ENCODE measurements around the gene TRPV3.
A peak's percentile ranks its signal among the peaks of the same experiment; 100 is the strongest.

Gene TRPV3

DNA sequence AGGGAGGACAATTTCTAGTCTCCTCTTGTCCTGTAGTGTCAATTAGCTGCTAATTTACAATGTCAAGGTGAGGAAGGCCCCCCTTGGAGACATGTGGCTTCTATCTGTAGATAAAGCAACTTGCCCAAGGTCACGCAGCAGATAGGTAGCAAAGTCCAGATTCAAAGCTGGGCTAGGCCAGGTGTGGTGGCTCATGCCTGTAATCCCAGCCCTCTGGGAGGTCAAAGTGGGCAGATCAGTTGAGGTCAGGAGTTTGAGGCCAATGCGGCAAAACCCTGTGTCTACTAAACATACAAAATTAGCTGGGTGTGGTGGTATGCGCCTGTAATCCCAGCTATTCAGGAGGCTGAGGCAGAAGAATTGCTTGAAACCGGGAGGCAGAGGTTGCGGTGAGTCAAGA is 11.1 kb downstream of the TRPV3 start:
- DNase-seq (ENCODE audit: low read depth) = no peak

DNA sequence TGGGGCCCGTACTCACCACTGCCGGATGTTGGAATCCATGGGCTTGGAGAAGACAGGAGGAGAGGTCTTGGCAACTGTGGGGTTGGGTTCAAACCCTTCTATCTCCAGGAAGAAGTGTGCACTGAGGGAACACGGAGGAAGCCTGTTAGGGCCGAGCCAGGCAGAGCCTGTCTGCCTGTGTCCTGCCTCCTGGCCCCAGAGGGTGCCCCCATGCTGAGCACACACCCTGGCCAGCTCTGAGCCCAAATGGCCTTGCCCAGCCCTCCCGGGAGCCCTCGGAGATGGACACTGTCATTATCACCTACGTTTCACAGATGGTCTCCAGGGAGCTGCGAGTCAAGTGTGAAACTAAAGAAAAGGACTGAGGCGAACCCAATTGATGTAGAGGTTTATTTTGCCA is 12.5 kb downstream of the TRPV3 start:
- DNase-seq (ENCODE audit: low read depth) = no peak

DNA sequence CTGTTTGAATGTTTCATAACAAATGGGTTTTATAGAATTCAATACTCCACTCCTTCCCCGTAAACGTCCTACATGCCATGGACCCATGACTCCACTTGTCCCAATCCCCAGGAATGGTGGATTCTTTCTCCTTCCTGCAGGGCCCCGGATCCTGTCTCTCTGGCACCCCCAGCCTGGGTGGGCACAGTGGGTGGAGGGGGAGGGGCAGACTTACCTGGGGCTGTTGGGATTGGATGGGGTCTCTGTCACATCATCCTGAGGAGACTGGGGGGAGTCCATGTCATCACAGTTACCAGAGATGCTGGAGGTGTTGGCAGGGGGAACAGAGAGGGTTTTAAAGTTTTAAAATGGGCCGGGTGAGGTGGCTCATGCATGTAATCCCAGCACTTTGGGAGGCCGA is 13.2 kb downstream of the TRPV3 start:
- no peak for DNase-seq (ENCODE audit: low read depth)

DNA sequence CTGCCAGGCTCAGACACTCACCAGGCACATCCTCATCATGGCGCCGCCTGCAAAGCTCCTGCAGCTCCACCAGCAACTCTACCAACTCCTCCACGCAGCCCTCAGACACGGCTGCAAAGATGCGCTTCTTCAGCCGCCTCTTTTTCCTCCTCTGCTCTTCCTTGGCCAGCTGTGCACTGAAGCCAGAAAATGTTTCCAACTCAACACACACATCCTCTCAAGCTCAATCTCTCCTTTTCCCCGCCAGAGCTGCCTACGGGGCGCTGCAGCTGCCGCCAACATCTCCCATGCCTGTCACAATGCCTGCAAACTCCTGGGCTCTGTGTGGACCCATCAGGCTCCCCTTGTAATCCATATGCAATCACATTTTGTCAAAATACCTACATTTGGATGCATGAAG is 14.2 kb downstream of the TRPV3 start:
- no peak for DNase-seq (ENCODE audit: low read depth)

DNA sequence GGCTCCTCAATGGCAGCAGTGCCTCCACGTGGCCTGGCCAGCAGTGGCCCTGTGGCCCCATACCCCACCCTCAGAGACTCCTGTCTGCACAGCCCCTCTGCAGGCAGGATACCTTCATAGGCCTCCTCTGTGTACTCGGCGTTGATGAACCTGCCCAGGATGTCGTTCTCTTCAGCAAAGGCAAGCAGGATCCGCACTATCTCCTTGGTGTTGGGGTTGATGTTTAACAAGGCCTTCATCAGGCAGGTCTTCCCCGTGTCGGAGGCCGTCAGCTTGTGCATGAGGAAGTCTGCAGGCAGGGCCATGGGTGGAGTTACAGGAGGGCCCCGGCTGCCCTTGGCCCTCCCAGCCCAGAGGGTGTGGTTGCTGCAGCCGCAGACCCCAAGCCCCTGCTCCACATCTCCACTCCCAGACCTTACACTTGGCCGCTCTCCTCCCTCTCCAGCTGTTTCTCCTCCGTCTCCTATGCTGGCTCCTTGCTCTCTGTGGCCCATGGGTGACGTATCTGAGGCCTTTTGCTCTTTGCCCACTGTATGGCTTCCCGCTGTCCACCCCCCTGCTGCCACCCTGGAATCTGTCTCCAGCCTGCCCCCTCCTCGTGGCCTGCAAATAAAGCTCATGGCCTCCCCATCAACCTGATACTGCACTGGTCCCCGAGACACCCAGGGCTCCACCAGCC is 15.1 kb downstream of the TRPV3 start:
- no peak for DNase-seq (ENCODE audit: low read depth)

DNA sequence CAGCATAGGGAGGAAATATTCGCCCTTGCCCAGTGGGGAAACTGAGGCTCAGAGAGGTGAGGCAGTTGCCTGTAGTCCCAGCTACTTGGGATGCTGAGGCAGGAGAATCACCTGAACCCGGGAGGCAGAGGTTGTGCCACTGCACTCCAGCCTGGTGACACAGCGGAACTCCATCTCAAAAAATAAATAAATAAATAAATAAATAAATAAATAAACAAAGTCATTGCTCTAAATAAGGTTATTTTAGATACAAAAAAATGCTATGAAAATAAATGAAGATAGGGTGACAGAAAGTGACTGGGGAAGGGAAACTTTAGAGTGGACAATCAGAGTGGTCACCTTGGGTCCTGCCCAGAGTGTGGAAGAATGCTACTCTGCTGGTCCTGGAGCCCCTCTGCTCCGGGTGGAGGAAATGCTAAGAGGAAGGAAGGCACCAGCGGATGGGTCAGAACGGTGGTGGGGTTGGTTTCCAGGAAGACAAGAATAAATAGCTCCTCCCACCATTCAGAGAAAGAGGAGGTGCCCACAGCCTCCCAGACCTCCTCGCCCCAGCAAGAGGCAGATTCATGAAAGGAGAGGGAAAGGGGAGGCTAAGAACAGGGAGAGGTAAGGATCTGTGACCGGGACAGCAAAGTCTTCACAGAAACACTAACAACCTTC is 17.6 kb downstream of the TRPV3 start:
- no peak for DNase-seq (ENCODE audit: low read depth)

DNA sequence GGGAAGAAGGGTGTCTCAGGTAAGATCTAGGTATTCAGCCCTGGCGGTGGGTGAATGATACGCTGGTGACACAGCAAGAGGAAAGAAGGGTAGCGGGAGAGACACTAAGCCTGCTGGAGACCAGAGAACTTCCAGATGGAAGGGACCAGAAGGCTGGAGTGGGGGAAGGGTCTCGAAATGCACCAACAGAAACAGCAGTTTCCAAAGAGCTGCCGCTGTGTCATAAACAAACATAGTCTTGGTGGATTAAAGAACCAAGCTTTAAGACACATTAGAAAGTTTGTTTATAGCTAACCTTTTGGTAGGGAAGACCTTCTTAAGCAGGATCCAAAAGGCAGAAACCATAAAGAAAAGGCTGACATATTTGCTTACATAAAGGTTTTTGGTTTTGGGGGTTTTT is 20.9 kb downstream of the TRPV3 start:
- DNase-seq (ENCODE audit: low read depth) = no peak

DNA sequence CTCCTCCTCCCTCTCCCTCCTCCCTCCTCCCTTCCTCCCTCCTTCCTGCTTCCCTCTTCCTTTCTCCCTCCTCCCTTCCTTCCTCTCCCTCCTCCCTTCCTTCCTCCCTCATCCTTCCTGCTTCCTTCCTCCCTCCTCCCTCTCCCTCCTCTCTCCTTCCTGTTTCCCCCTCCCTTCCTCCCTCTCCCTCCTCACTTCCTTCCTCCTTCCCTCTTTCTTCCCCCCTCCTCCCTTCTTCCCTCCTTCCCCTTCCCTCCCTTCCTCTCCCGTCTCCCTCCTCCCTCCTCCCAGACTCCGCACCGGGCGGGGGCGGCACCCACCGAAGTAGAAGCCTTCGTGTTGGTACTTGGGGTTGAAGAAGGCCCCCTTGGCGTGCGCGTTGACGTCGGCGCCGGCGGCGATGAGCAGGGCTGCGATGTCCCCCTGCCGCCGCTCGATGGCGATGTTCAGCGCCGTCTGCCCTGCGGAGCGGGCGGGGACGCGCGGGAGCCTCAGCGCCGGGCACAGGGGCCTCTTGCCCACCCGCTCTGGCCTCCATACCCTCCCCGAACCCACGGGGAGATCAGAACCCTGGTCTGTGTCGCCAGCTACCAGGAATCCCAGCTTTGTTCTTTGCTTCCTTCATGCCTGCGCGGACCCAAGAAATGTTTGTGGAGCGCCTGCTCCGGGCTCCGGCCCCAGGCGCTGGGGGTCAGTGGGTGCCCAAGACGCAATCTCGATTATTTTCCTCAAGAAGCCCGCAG is 22.2 kb downstream of the TRPV3 start:
- DNase-seq (ENCODE audit: low read depth) = peak; percentile 45

DNA sequence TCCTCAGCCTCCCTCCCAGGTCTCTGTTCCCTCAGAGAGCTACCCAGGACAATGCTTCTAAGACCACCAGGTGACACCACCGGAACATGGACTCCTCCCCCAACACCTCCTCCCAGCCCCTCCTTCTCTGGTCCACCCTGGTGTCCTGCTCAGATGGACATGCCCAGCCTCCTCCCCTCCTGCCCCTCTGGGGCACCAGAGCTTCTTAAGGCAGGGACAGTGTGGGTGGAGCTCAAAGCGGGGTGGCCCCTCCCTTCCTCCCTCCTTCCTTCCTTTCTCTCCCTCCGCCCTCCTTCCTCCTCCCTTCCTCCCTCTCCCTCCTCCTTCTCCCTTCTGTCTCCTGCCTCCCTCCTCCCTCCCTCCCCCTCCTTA is 22.7 kb downstream of the TRPV3 start:
- DNase-seq (ENCODE audit: low read depth) = no peak

DNA sequence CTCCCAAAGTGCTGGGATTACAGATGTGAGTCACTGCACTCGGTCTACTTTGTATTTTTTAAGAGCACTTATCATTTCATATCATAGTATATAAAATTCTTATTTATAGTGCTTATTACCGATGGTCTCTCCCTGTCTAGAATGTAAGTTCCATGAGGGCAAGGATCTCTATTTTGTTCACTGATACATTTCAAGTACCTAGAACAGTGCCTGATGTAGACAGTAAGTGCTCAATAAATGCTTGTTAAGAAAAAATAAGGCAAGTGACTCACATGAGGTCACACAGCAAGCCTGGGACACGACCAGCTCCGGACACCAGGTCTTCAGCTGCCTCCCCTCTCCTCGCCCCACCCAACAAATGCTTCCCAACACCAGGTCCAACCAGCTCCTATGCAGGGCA is 23.9 kb downstream of the TRPV3 start:
- DNase-seq (ENCODE audit: low read depth) = no peak

DNA sequence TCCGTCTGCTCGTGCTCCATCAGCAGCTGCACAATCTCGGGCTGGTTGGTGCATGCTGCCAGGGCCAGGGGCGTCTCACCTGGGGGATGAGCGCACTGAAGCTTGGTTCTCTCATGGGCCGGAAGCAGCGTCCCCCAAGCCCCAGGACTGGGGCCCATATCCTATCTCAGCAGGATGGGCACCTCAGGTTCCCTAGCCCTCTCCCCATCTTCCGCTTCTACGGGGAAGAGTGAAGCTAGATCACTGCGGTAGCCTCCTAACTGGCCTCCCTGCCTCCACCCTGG is 24.8 kb downstream of the TRPV3 start:
- DNase-seq (ENCODE audit: low read depth) = no peak

DNA sequence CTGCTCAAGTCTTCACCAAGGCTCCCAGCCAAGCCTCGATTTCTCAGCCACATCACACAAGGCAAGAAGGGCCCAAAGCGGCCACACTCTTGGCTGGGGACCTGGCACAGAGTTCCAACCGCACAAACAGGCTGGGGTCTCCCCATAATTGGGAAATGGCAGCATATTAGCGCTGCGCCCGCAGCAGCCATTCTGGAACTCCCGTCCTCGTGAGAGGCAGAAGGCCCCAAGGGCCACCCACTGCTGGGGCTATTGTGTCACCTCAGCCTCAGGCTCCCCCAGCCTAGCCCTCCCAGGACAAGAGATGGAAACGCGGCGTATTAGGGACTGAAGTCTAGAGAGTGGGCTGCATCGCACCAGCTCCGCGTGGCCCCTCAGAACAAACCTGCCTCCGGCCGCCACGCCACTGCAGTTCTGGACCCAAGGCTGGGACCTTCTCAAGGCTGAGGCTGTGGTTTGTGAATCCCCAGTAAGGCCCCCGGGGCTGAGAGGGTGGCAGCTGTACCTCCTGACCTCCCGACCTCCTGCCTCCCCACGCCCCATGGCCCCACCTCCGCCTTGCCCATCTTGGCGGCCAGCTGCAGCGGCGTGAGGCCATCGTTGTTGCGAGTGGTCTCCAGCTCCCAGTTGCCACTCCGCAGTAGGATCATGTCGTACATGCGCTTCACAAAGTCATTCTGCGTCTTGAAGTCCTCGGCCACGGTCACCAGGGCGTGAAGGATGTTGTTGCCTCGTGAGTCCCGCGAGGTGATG is 25.3 kb downstream of the TRPV3 start:
- no peak for DNase-seq (ENCODE audit: low read depth)

DNA sequence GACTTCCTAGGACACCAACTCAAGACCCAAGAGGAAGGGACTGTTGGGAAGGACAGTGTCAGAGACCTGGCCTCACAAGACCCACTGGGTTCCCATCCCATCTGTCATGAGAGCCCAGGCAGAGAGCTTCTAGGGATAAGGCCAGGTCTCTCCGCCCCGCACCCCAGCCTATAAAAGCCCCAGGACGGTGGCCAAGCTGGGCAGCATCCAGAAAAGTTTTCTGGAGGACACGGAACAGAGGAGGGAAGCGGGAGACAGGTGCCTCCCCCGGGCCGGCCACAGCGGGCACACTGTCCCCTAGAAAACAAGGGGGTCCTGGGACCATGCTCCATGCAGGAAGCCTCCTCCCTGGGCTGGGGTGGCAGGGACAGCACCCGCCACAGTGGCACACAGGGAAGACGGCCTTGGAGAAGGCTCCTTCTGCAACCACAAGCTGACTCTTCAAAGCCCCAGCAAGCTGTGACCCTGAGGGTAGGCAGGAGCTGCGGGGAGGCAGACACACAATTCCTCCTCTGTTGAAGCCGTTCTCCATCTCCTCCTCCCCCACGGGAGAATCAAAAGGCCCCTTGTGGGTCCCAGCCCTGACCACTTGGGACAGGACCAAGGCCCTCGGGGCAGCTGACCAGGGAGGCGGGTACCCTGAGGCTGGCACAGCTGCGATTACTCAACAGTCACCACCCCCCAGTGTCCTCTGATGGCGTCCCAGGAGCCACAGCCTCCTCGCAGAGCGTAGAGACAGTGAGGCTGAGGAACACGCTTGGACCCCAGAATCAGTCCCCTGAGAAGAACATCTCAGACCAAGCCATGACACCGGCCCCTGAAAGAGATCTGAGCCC is 26.1 kb downstream of the TRPV3 start:
- no peak for DNase-seq (ENCODE audit: low read depth)

DNA sequence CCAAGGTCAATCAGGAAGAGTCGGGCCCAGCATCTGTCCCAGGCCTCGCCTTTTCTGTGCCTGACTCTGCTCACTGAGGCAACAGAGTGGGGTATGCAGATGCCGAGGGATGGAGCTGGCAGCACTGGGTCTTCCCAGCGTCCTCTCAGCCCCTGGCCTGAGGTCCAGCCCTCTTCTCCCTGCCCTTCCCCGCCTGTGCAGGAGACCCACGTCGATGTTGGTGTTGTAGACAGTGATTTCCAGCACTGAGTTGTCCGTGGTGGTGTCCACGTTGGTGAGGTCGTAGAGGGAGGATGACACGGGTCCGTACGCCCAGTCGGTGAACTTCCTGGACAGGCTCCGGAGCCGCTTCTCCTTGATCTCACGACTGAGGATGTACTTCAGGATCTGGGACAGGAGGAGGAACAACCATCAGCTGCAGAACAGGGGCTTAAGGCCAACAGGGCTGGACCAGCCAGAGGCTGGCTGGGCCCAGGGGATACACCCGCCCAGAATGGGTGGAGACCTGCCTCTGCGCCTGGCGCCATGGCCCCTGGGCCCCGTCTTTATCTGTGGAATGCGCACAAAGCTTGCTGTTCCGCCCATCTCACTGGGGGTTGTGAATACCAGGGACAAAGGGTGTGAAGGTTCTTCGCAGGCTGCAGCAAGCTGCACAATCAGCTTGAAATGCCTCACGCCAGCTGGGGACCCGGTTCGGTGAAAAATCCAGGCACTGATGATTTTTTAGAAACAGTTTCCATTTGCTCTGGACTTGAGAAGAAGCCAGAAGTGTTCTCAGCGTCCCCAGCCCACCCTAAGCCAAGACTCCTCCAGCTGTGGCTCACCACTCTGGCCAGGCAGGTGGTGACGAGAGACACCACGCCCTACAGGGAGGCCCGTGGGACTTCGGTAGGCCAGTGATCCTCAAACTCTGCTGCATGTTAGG is 27.5 kb downstream of the TRPV3 start:
- DNase-seq (ENCODE audit: low read depth) = no peak

DNA sequence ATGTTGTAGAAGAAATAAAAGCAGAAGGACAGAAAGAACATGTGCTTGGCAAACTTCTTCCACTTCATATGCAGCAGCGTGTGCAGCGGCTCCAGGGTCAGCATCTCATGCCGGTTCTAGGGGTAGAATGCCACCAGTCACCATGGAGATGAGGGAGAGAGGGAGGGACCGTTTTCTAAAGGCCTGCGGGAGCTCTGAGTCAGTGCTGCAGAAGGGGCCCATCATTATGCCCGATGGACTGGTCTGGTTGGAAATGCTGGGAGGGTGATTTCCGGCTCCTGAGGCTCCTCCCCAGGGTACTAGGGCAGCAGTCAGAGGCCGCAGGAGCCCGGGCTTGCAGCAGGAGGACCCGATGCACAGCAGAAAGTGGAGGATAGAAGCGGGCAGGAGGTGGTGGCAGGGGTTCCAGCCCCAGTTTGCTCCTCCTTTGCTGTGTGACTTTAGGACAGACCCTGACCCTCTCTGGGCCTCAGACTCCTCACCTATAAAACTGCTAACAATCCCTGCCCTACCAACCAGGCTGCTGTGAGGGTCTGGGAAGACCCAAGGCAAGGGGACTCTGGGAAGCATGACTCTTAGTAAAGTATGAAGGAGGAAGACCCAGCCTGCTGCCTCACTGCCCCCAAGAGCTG is 28.6 kb downstream of the TRPV3 start:
- DNase-seq (ENCODE audit: low read depth) = no peak

DNA sequence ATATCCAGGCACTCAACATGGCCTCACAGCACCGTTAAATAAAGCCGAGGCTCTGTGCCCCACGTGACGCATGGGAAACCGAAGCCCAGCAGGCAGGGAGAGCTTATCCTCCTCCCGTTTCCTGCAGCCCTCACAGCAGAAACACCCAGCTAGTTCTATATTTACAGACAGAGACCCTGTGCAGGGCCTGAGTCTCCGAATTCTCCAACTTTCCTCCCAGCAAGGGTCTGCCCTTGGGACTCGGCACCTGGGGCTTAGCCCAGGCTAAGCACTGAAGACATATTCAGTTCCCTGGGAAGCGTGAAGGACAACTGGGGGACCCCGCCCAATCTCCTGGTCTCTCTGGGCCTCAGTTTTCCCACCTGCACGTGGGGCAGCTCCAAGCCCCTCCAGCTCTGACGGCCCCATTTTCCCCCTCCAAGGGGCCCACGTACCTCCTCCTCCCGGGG is 29.2 kb downstream of the TRPV3 start:
- DNase-seq (ENCODE audit: low read depth) = no peak

DNA sequence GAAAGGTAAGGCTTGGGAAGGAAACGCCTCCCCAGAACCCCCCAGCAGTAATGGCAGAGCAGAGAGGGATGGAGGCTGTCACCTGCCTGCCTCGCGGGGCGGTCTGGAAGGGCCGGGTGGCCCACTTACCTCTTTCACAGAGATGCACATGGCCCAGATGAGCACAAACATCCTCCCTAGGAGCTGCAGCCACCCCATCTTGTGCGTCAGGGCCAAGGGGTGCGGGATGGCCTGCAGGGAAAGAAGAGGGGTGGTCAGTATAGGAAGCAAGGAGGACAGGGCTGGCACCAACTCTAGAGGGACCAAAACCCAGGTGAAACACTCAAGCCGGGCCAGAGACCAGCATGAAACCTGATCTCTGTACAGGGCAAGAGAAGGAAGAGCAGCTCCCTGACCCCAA is 29.7 kb downstream of the TRPV3 start:
- DNase-seq (ENCODE audit: low read depth) = no peak

DNA sequence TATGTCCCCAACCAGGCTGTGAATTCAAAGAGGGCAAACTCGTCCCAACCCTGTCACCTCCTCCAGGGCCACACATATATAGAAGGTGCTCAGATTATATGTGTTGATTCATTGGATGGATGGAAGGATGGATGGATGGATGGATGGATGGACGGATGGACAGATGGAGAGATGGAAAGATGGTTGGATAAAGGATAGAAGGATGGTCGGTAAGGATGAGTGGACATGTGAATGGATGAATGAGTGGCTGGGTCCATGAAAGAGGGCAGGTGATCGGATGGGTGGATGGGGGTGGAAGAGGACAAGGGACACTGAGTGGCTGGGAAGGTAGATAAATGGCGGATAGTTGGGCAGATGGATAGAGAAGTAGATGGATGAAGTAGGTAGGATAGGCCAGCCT is 30.1 kb downstream of the TRPV3 start:
- no peak for DNase-seq (ENCODE audit: low read depth)

DNA sequence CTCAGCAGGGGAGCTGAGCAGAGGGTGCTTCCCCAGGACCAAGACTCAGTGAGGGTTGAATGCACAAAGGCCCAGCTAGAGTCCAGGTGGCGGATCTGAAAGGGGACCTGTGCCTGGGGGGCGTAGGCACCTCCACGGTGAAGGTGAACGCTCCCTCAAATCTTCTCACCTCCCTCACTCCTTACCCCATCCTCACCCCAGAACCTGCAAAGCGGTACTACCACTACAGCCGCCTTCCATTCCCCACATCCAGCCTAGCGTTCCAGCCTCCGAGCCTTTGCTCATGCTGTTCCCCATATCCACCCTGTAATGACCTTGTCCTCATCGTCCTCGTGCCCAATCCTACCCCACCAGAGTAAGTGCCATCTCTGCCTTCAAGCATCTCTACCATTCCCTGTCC is 30.6 kb downstream of the TRPV3 start:
- no peak for DNase-seq (ENCODE audit: low read depth)

DNA sequence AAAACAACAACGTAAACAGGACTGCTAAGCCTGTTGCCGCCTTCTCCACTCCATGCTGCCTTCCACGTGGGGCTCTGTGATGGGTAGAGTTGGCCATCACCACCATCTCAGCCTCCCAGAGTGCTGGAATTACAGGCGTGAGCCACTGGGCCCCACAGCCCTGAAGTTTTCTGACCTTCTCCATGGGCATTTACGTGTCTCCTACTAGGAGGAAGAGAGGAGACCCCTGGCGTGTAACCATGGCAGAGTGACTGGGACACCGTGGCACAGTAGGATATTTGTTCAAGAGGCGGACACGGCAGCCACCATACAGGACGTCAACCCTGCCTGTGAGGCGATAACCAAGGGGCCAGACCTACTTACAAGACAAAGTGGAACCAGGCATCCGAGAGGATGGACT is 31.1 kb downstream of the TRPV3 start:
- DNase-seq (ENCODE audit: low read depth) = no peak

Data from stimulated activated CD8-positive, alpha-beta memory T cell treated with anti-CD3 and anti-CD28 coated beads, Interleukin-4, amount 100 ng/mL, for 24 hours (primary cell).